Lung (tissue), 12 donors: ENCODE results near the gene SMC3. TPM values are rescaled to one million over a fixed set of nuclear protein-coding genes. Genes with fewer than 3 reads are reported as not detected.

Experiments used
- ATAC-seq: fragments of 200-7000 bp; cut with Tn5 transposase; one replicate; pipeline ENCODE4 v1.9.1; 2020; ENCODE audit warnings: moderate number of reproducible peaks; ENCODE audit not compliant: insufficient read depth, low FRiP score
- DNase-seq, 3 donors: peaks; one replicate each; pipeline ENCODE4 v3.0.0-alpha.2; 2013 to 2017
- H3K27ac ChIP-seq, 2 donors: one replicate each; pipeline ENCODE4 v1.5.1; 2013; ENCODE audit warnings: mild to moderate bottlenecking in 2 of 2, moderate library complexity in 2 of 2, control low read depth in 1 of 2, inconsistent platforms in 1 of 2, low read depth in 1 of 2, low read length in 1 of 2
- H3K27me3 ChIP-seq, 3 donors: one replicate each; pipeline ENCODE4 v1.5.1; 2013; ENCODE audit warnings: low read length in 2 of 3; ENCODE audit not compliant: control insufficient read depth in 3 of 3, insufficient read depth in 3 of 3
- H3K36me3 ChIP-seq, 4 donors: one replicate each; pipeline ENCODE4 v1.5.1; 2013; ENCODE audit warnings: low read length in 4 of 4, mild to moderate bottlenecking in 1 of 4, moderate library complexity in 1 of 4; ENCODE audit not compliant: control insufficient read depth in 4 of 4, insufficient read depth in 4 of 4
- H3K4me1 ChIP-seq, 5 donors: one replicate each; pipeline ENCODE4 v1.5.1; 2013; ENCODE audit warnings: low read length in 5 of 5, mild to moderate bottlenecking in 2 of 5, moderate library complexity in 1 of 5; ENCODE audit not compliant: control insufficient read depth in 5 of 5, insufficient read depth in 5 of 5
- H3K4me3 ChIP-seq: one replicate; pipeline ENCODE4 v1.5.1; 2013; ENCODE audit warnings: mild to moderate bottlenecking, control low read depth, moderate library complexity
- H3K9ac ChIP-seq, 2 donors: one replicate each; pipeline ENCODE4 v1.5.1; 2013; ENCODE audit warnings: low read length in 2 of 2, control low read depth in 1 of 2; ENCODE audit not compliant: insufficient read depth in 1 of 2
- H3K9me3 ChIP-seq, 4 donors: one replicate each; pipeline ENCODE4 v1.5.1; 2013; ENCODE audit warnings: low read length in 3 of 4, mild to moderate bottlenecking in 1 of 4, moderate library complexity in 1 of 4; ENCODE audit not compliant: control insufficient read depth in 4 of 4, insufficient read depth in 3 of 4
- CTCF ChIP-seq: IDR thresholded peaks from 2 replicates; pipeline ENCODE4 v1.5.1; 2012; ENCODE audit warnings: mild to moderate bottlenecking; ENCODE audit errors: control extremely low read depth, extremely low read depth
- WGBS, 2 donors: extraction: QIAGEN DNeasy Blood & Tissue Kit; methylation state at CpG; one replicate each; pipeline ENCODE4 v1.1.7; 2013; 5-methylcytosine and 5-hydroxymethylcytosine counted together
- polyA plus RNA-seq, 2 donors: library from polyadenylated mRNA; stranded (reverse); fragments of 200-250 nt; gene quantifications; one replicate each; pipeline ENCODE4 v1.2.1, GENCODE V29; 2013
- total RNA-seq, 2 donors: library from RNA; depleted of rRNA in 1 of 2; stranded (reverse); fragments of >200 nt in 1 of 2; gene quantifications; one replicate each; pipeline ENCODE4 v1.2.1, GENCODE V29; 2014 to 2021
- donor health status: control.
- donor health status: control.
- donor health status: Bipolar disorder and iron deficiency.
- donor health status: healthy.
- donor health status: DM: yes; HTN: yes; CAD: no.

The SMC3 gene
- total and polyA plus RNA-seq, 4 donors, result 11.9 to 41.3 (median 20.2) TPM

- Histone ChIP-seq H3K9me3 (no peaks in the 10 kb centered on the region), H3K4me3 (no peak overlapping the region), H3K36me3 (no peaks in the 10 kb centered on the region), H3K27ac (no peak overlapping the region), H3K9ac (no peak overlapping the region), H3K27me3 (no peaks in the 10 kb centered on the region), H3K4me1 (peaks cover 0 to 6% (median 0%) of the 10 kb centered on the region in 5 donors)
- DNase-seq, result no peak
- WGBS, 2 donors, result 78 to 90% methylated on average over 3 of the region's 3 CpGs
- no peak for TF ChIP-seq CTCF
- ATAC-seq, result no peak
These were observed 43.2 kb upstream of the SMC3 start for GRCh38 chr10:110524179-110524858.

- H3K9me3 ChIP-seq, result no peaks in the 10 kb centered on the region
- no peaks in the 10 kb centered on the region for H3K27me3 ChIP-seq
- no peak overlapping the region for H3K4me3 ChIP-seq
- WGBS, 2 donors, result 67 to 91% methylated on average over 2 of the region's 2 CpGs
- DNase-seq (peak in 2 of 3 donors; percentile 49 to 56), ATAC-seq (no peak)
- no peaks in the 10 kb centered on the region for H3K36me3 ChIP-seq
- H3K27ac ChIP-seq, result no peak overlapping the region
- TF ChIP-seq CTCF, result no peak
- H3K4me1 ChIP-seq, result peaks cover 0 to 6% (median 0%) of the 10 kb centered on the region in 5 donors
- H3K9ac ChIP-seq, result no peak overlapping the region
These were observed 42.6 kb upstream of the SMC3 start for GRCh38 chr10:110524859-110525232.

- Histone ChIP-seq H3K36me3 (no peaks in the 10 kb centered on the region), H3K9ac (no peak overlapping the region), H3K27me3 (no peaks in the 10 kb centered on the region), H3K4me1 (peaks cover 0 to 6% (median 0%) of the 10 kb centered on the region in 5 donors), H3K4me3 (no peak overlapping the region), H3K9me3 (no peaks in the 10 kb centered on the region), H3K27ac (peak overlapping the region in 1 of 2 donors; percentile 7)
- no peak for TF ChIP-seq CTCF
- WGBS, 2 donors, result 67 to 74% methylated on average over 9 of the region's 9 CpGs
- DNase-seq, result no peak
- no peak for ATAC-seq
These were observed 41.9 kb upstream of the SMC3 start for GRCh38 chr10:110525349-110526260.
